Astrocyte of the spinal cord (primary cell): ENCODE data around the gene MUC20.

ENCODE experiments used
- DNase-seq: peaks from one replicate; pipeline ENCODE4 v3.0.0; 2011; ENCODE audit warnings: low read depth, low spot score
- H3K4me3 ChIP-seq: 2 replicates; pipeline ENCODE4 v1.5.1; 2011; ENCODE audit warnings: low read depth, mild to moderate bottlenecking, low read length, moderate library complexity
- CTCF ChIP-seq: IDR thresholded peaks from 2 replicates; pipeline ENCODE4 v1.5.1; 2012; ENCODE audit warnings: low read depth, mild to moderate bottlenecking, low read length, inconsistent platforms
- in situ Hi-C: cut with HindIII; loops from 2 replicates; pipeline ENCODE4 v1.10.0; 2017; ENCODE audit warnings: low sequenced_read_pairs

MUC20 gene

GRCh38 chr3:195701042-195701915, 19.5 kb upstream of the MUC20 start:
- no peak overlapping the region for H3K4me3 ChIP-seq
- no peak for TF ChIP-seq CTCF
- no peak for DNase-seq
- in situ Hi-C loops: no loop called here

- no peak for TF ChIP-seq CTCF
- H3K4me3 ChIP-seq: no peak overlapping the region
- DNase-seq: no peak
- in situ Hi-C loops: no loop called here
Measured at GRCh38 chr3:195703776-195704175, 17.0 kb upstream of the MUC20 start.

GRCh38 chr3:195704433-195704999, 16.3 kb upstream of the MUC20 start:
- H3K4me3 ChIP-seq: no peak overlapping the region
- no peak for TF ChIP-seq CTCF
- in situ Hi-C loops: no loop called here
- no peak for DNase-seq

- no peak for DNase-seq
- H3K4me3 ChIP-seq: no peak overlapping the region
- no peak for TF ChIP-seq CTCF
- in situ Hi-C loops: no loop called here
Measured at GRCh38 chr3:195705081-195705991, 15.4 kb upstream of the MUC20 start.

GRCh38 chr3:195708061-195708460, 12.7 kb upstream of the MUC20 start:
- TF ChIP-seq CTCF: no peak
- in situ Hi-C loops: no loop called here
- no peak for DNase-seq
- no peak overlapping the region for H3K4me3 ChIP-seq

- no peak for TF ChIP-seq CTCF
- in situ Hi-C loops: no loop called here
- no peak overlapping the region for H3K4me3 ChIP-seq
- DNase-seq: no peak
Measured at GRCh38 chr3:195708626-195709481, 11.9 kb upstream of the MUC20 start.
